Measurements from ENCODE around the gene WDPCP.

GRCh38 chr2:63486861-63487290, 101.4 kb downstream of the WDPCP start:
- TF ChIP-seq POLR2AphosphoS5 (IDR thresholded peaks at IDR 0.05), result no peak
- TF ChIP-seq CTCF (IDR thresholded peaks at IDR 0.05 in 8 of 11, conservative IDR thresholded peaks at IDR 0.05 in 3 of 11), result no peak
- TF ChIP-seq POLR2A (IDR thresholded peaks at IDR 0.05), result no peak

Data from spleen (tissue), 7 donors.